GM19193 (cell line): ENCODE data around the gene NAXE.

Source experiments
- POLR2A ChIP-seq: IDR thresholded peaks from 4 replicates; pipeline ENCODE4 v1.6.1; 2011; ENCODE audit not compliant: insufficient read depth, insufficient read length; ENCODE audit errors: extremely low read depth

Gene NAXE

GRCh38 chr1:156559086-156559796 is 32.3 kb upstream of the NAXE start:
- no peak for TF ChIP-seq POLR2A

DNA sequence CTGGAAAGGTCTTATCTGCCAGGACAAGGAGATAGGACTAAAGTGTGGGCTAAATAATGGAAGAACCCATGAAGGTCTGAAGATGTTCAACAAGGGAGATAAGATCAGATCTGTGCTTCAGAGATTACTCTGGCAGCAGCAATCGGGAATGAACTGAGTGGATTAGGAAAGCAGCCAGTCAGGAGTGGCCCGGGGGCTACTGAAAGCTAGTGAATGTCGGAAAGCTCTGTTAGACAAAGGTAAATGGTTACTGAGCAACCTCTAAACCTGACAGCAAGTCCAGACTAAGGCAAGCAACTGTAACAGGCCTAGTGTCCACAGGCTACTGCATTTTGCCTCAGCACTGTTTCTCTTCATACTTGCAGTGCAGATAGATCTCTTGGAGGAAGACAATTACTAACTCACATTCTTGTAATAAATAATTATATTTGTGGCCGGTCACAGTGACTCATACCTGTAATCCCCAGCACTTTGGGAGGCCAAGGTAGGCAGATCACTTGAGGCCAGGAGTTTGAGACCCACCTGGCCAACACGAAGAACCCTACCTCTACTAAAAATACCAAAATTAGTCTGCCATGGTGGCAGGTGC is 31.7 kb upstream of the NAXE start:
- no peak for TF ChIP-seq POLR2A

DNA sequence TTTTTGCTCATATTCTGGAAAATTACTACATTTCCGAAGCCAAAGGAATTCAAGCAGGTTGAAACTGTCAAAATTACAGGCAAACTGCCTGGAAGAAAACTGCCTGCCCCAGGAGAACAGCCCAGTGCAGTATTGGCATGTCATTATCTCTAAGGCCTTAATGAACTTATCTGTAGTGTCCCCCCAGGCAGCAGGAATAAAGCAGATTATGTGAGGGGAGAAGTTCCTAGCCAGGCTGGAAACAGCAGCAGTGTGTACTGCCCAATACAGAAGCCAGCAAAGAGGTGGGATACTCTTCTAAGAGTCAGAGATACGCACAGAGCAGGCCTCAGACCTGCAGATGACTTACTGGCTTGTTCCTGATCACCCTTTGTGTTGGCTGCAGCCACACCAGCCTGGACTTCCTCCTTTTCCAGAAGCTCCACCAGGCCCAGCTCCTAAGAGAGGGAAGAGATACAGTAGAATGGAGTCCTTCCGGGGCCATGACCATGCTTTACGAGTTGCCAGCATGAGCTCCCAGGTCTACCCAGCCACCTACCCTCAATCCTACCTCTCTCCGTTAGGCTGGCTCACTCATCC is 30.9 kb upstream of the NAXE start:
- TF ChIP-seq POLR2A: no peak

DNA sequence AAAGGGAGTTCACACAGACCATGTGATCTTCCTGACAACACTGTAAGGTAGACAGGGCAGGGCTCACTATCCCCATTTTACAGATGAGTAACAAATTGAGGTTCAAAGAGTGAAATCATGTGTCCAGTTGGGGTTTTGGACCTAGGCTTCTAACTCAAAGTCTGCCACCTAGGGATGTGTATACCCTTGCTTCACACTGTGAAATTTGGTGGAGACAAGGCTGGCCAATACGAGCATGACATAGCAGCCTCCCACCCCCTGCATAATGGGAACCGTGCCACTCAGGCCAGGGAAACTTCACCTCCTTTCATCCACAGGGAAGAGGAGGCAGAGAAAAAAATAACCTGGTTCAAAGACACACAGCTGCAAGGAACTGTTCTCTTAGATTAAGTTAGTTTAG is 26.1 kb upstream of the NAXE start:
- TF ChIP-seq POLR2A: no peak

DNA sequence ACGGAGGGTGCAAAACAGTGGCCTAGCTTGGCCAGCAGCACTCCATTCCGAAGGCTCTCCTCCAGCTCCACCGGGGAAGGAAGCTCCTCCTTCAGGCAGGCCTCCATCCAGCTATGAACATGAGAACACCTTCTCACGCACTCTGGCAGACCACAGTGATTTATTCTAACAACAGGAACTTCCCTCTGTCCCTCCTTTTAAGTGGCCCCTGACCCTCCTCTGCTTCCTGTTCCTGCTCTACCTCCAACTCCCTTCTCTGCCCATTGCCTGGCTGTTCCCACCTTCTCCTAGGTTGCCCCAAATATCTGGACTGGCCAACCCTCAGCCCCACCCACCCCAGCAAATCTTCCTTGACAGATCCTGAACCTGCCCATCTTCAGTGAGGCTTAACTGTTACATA is 25.1 kb upstream of the NAXE start:
- no peak for TF ChIP-seq POLR2A

DNA sequence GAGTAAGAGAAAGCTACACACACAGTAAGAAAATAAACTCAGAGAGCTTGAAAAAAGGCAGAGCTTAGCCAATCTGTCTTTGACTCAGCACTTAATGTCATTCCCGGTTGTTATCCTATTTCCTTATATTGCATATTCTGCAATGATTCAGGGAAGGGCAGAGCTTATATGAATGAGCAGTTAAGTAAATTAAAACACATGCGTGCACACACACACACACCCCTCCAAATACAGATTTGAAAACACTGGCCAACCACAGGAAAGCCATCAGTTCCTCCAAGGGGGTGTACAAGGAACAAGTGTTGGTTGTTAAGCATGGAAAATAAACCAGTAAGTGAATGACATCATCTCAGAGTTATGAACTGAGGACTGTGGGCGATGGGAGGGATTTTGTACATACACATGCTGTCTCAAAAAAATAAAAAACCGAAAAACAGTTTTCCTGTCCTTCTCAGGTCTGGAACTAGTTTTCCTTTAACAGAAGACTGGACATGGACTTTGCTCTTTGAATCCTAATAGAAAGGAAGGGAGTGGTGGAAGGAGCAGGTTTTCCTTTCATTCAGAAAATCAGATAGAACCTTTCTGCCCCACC is 20.2 kb upstream of the NAXE start:
- no peak for TF ChIP-seq POLR2A

GRCh38 chr1:156571919-156572662 is 19.5 kb upstream of the NAXE start, which contains the start of gene IQGAP3:
Gene IQGAP3 (minus strand): TSS chr1:156572565. CDS start chr1:156572529, 36 bp downstream.
- TF ChIP-seq POLR2A: no peak

DNA sequence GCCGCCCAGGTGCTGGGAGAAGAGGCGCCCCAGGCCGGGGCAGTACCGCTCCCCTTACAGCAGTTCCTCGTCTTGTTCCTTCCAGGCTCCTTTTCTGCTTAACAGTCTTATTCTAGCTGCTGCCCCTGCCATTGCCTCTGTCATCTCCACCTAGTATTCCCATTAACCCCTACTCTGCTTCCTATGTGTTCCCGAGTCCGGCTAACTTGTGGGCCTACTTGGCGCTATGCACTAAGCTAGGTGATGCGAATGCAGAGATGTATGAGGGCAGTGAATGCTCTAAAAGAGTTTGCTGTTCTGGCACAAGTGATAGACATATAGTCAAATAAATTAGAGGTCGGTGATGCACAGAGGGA is 18.9 kb upstream of the NAXE start:
- TF ChIP-seq POLR2A: no peak

- no peak for TF ChIP-seq POLR2A
Measured at GRCh38 chr1:156574039-156574633, 17.4 kb upstream of the NAXE start.

- TF ChIP-seq POLR2A: no peak
Measured at GRCh38 chr1:156577550-156577949, 14.0 kb upstream of the NAXE start.

GRCh38 chr1:156578055-156578454 is 13.5 kb upstream of the NAXE start:
- no peak for TF ChIP-seq POLR2A

DNA sequence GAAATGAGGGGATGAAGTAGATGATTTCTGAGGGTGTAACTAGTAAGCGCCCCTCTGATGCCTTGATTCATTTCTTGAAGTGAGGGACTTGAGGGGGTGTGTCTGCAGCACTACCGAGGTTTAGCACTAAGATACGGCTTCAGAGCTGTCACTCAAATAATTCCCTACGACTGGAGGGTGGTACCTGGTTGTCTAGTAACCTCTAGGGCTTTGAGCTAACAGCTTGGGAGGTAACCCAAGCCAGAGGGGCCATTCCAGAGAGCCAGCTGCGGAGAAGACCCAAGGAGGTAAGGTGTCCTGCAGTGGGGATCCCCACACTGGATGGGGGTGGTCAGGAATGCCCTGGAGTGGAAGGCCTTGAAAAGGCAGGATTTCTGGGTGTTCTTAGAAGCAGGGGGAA is 12.1 kb upstream of the NAXE start, which contains the start of gene TTC24:
Gene TTC24, plus strand, starts transcription at position 252 of the 400 bp plus-strand sequence. CDS start 1,642 bp downstream, outside the sequence.
- TF ChIP-seq POLR2A: no peak

DNA sequence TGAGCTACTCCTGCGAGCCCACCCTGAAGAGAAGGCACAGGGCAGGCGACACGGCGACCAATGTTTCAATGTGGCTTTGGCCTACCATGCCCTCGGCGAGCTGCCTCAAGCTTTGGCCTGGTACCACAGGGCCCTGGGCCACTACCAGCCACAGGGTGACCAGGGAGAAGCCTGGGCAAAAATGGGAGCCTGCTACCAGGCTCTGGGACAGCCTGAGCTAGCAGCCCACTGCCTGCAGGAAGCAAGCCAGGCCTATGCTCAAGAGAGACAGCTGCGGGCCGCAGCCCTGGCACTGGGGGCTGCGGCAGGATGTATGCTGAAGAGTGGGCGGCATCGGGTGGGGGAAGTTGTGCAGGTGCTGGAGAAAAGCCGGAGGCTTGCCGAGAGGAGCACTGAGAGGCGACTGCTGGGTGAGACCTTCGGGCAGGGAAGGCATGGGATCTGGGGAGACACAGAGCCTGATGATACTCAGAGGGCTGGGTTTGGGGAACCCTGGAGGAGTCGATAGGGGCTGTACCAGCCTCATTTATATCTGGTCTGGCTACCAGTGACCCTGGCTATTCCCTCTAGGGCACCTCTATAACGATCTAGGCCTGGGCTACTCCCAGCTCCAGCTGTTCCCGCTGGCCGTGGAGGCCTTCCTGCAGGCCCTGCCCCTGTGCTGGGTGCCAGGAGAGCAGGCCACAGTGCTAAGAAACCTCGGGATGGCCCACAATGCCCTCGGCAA is 9.8 kb upstream of the NAXE start:
- TF ChIP-seq POLR2A: no peak

DNA sequence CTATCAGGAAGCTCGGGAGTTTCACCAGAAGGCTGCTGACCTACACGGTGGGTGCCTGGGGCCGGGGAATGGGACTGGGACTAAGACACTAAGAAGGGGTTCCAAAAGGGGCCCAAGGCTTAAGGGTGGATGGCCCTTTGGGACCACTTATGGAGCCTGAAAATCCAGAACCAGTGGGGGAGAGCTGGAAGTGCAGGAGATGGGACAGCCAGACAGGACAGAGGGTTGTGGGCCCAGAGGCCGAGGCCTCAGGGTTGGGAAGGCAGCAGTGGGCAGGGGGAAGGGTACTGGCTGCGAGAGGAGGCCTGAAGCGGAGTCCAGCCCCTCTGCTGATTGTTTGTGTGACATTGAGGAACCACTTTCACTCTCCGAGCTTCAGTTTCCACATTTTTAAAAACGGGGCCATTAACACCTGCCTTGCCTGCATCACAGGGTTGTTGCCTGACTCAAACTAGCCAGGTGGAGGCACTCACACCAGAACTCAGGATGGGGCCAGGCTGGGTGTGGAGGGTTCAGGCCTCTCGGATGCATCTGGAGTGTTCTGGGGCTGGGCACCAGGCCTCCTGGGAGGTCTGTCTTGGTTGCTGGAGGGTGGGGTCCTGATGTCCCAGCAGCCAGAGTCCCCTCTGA is 9.1 kb upstream of the NAXE start:
- TF ChIP-seq POLR2A: no peak

- TF ChIP-seq POLR2A: no peak
Measured at GRCh38 chr1:156583821-156584622, 7.6 kb upstream of the NAXE start.
